Gastrocnemius medialis (tissue), 4 donors: ENCODE measurements around the gene ALDH1A2. TPM values are rescaled to one million over a fixed set of nuclear protein-coding genes. Genes with fewer than 3 reads are reported as not detected.

Experiments
- ATAC-seq, 2 donors: fragments of 150-250 bp; one replicate each; pipeline ENCODE4 v1.9.1; 2016
- DNase-seq, 2 donors: peaks; one replicate each; pipeline ENCODE4 v3.0.0-alpha.2; 2019
- H3K27ac ChIP-seq, 4 donors: fragments of 200-600 bp; sonication (generic); 1 replicate in 1 of 4; 2 replicates in 3 of 4; pipeline ENCODE4 v1.5.1; 2016 to 2018; ENCODE audit warnings: mild to moderate bottlenecking in 2 of 4, moderate library complexity in 1 of 4
- H3K27me3 ChIP-seq, 3 donors: fragments of 200-600 bp; sonication (generic) in 2 of 3; 1 replicate in 1 of 3; 2 replicates in 2 of 3; pipeline versions ENCODE4 v1.5.1 to v1.6.0; 2016 to 2019; ENCODE audit warnings: mild to moderate bottlenecking in 1 of 3, moderate library complexity in 1 of 3
- H3K36me3 ChIP-seq, 2 donors: fragments of 200-600 bp; sonication (generic) in 1 of 2; one replicate each; pipeline ENCODE4 v1.5.1; 2017 to 2018
- H3K4me1 ChIP-seq, 2 donors: fragments of 200-600 bp; sonication (generic) in 1 of 2; one replicate each; pipeline ENCODE4 v1.5.1; 2016 to 2017; ENCODE audit warnings: mild to moderate bottlenecking in 2 of 2
- H3K4me3 ChIP-seq, 4 donors: fragments of 200-600 bp; sonication (generic) in 3 of 4; 1 replicate in 1 of 4; 2 replicates in 3 of 4; pipeline ENCODE4 v1.5.1; 2016 to 2019; ENCODE audit warnings: mild to moderate bottlenecking in 2 of 4
- H3K9me3 ChIP-seq, 3 donors: fragments of 200-600 bp; sonication (generic) in 2 of 3; 1 replicate in 1 of 3; 2 replicates in 2 of 3; pipeline ENCODE4 v1.5.1; 2016 to 2019
- POLR2A ChIP-seq, 2 donors: fragments of 450-650 bp; IDR thresholded peaks; one replicate each; pipeline ENCODE4 v1.6.1; 2017; ENCODE audit warnings: antibody characterized with exemption in 2 of 2, mild to moderate bottlenecking in 2 of 2, moderate library complexity in 2 of 2
- in situ Hi-C, 4 donors: fragments of 200-750 bp; cut with MboI; loops; one replicate each; pipeline versions ENCODE4 v1.15.0 to v1.8.0; 2017; ENCODE audit warnings: low sequenced_read_pairs in 4 of 4
- intact Hi-C: fragments of 100-400 bp; cut with DNase I; formaldehyde crosslinking; loops from one replicate; pipeline ENCODE4 v1.15.1; 2023; ENCODE audit warnings: low total_unique reads
- total RNA-seq, 4 donors: library from RNA; depleted of rRNA; stranded (reverse); fragments of >200 nt; gene quantifications; one replicate each; pipeline versions ENCODE4 v1.1.0 to v1.2.3, GENCODE V29; 2016
- TF ChIP-seq, protein P1 (sequence below), 5 experiments: fragments of 450-650 bp in 3 of 5; fragments of 200-600 bp in 2 of 5; sonication (generic) in 2 of 5; IDR thresholded peaks in 4 of 5; conservative IDR thresholded peaks in 1 of 5; 1 replicate in 4 of 5; 2 replicates in 1 of 5; pipeline ENCODE4 v1.5.1; 2016 to 2019; ENCODE audit warnings: antibody characterized with exemption in 5 of 5, mild to moderate bottlenecking in 3 of 5, moderate library complexity in 3 of 5

Gene ALDH1A2
- total RNA-seq, 4 donors from 2014 or later = 3.5 to 26.7 (median 5.8) TPM

DNA sequence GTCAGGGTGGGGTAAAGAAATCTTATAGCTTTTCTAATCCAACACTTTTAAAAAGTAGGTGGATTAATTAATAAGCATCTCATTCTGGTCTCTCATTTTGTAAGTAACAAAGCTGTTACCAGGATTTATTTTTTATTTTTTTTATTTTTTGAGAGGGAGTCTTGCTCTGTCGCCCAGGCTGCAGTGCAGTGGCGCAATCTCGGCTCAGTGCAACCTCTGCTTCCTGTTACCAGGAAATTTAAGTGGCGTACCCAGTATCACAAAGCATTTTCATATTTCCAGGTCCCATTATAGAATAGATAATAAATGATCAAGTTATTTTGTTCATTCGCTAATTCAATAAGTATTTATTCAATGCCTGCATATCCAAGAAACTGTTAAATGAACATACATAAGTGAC, 13.2 kb downstream of the ALDH1A2 start:
- intact Hi-C loops (no loop called here), in situ Hi-C loops (loop anchor here in 3 of 4 donors (25.0 kb wide), 3 partner anchors 190 to 490 kb away; no protein-coding TSS in a partner anchor)
- H3K4me1 ChIP-seq = no peaks in the 10 kb centered on the region
- no peaks in the 10 kb centered on the region for H3K36me3 ChIP-seq
- ATAC-seq (no peak), DNase-seq (no peak)
- no peak overlapping the region for H3K4me3 ChIP-seq
- H3K9me3 ChIP-seq = no peaks in the 10 kb centered on the region
- H3K27me3 ChIP-seq = no peaks in the 10 kb centered on the region
- TF ChIP-seq POLR2A (IDR thresholded peaks at IDR 0.05) = no peak
- TF ChIP-seq, protein P1, sequence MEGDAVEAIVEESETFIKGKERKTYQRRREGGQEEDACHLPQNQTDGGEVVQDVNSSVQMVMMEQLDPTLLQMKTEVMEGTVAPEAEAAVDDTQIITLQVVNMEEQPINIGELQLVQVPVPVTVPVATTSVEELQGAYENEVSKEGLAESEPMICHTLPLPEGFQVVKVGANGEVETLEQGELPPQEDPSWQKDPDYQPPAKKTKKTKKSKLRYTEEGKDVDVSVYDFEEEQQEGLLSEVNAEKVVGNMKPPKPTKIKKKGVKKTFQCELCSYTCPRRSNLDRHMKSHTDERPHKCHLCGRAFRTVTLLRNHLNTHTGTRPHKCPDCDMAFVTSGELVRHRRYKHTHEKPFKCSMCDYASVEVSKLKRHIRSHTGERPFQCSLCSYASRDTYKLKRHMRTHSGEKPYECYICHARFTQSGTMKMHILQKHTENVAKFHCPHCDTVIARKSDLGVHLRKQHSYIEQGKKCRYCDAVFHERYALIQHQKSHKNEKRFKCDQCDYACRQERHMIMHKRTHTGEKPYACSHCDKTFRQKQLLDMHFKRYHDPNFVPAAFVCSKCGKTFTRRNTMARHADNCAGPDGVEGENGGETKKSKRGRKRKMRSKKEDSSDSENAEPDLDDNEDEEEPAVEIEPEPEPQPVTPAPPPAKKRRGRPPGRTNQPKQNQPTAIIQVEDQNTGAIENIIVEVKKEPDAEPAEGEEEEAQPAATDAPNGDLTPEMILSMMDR (IDR thresholded peaks at IDR 0.05 in 4 of 5, conservative IDR thresholded peaks at IDR 0.05 in 1 of 5) = no peak
- H3K27ac ChIP-seq = no peak overlapping the region

DNA sequence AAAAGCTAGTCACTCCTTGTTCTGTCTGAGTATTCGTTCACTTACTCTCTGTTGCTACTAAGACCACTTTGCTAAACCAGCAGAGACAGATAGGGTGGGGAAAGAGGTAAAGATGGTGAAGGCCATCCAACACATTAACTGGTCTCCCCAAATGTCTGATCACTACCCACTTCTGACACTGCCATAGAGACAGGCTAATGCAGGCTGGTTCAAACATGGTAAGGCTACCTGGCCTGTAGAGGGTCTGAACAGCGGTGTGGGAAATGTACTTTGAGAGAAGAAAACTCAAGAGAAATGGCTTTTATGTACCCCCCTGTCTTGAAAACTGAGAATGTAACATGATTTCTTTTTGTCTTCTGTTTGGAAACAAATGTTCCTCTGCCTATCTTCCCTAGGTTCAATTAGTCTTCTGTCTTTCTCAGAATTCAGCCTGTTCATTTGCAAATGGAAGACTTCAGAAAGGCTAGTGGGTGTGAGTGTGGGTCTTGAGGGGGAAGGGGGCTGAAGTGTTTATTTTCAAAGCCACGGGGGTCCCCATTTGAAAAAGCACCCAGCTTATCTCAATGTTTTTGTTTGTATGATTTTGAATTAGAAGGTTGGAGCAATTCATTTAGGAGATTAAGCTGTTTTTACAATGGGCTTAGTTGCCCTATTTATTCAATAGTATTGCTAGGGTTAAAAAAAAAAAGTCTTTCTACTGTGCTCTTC, 15.8 kb downstream of the ALDH1A2 start:
- DNase-seq (no peak), ATAC-seq (no peak)
- no peak overlapping the region for H3K4me3 ChIP-seq
- no peaks in the 10 kb centered on the region for H3K9me3 ChIP-seq
- in situ Hi-C loops (loop anchor here in 3 of 4 donors (25.0 kb wide), 4 partner anchors 138 to 487 kb away; no protein-coding TSS in a partner anchor), intact Hi-C loops (no loop called here)
- H3K27ac ChIP-seq = no peak overlapping the region
- H3K4me1 ChIP-seq = no peaks in the 10 kb centered on the region
- peaks cover 0 to 3% (median 0%) of the 10 kb centered on the region in 3 donors for H3K27me3 ChIP-seq
- no peak for TF ChIP-seq POLR2A (IDR thresholded peaks at IDR 0.05)
- TF ChIP-seq, protein P1 (IDR thresholded peaks at IDR 0.05 in 4 of 5, conservative IDR thresholded peaks at IDR 0.05 in 1 of 5) = no peak
- no peaks in the 10 kb centered on the region for H3K36me3 ChIP-seq

DNA sequence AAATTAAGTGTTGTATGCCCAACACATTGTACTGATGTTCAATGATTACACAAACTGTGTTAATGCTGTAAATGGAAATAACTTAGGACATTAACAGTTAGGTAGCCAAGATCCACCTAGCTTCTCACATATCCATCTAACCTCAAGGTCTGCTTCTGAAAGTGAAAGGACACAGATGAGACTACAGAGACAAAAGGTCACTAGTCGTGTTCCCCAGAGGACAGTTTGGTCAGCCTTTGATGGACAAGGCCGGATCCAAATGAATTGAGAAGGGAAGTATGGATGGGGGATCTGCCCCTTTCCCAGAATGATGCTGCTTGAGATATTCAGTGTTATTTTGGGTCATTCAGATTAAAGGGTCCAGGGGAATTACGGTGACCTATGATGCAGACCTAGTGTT, 17.2 kb downstream of the ALDH1A2 start:
- intact Hi-C loops = no loop called here
- no peak for ATAC-seq

DNA sequence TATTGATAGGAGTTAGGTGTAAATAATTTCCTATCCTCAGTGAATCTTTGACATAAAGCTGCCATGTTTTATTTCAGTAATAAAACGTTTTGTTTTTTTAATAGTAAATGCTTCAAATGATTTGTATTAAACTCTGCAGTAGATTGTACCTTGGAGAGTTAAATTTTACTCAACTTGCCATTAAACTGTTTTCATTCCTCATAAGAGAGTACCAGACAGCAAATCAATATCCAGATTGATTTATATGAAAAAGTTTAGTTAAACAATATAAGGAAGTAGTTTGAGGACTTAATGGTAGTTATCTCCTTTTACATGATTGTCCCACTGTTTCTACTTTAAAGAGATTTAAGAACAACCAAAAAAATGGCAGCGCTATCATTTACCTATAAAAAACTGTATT, 18.4 kb downstream of the ALDH1A2 start:
- Histone ChIP-seq H3K4me3 (no peak overlapping the region), H3K36me3 (no peaks in the 10 kb centered on the region), H3K4me1 (no peaks in the 10 kb centered on the region), H3K27ac (no peak overlapping the region), H3K9me3 (no peaks in the 10 kb centered on the region), H3K27me3 (peaks cover 0 to 3% (median 0%) of the 10 kb centered on the region in 3 donors)
- intact Hi-C loops = no loop called here
- in situ Hi-C loops = loop anchor here in 1 of 4 donors (25.0 kb wide), 1 partner anchor 140 kb away; no protein-coding TSS in a partner anchor
- ATAC-seq (no peak), DNase-seq (no peak)
- TF ChIP-seq, protein P1 (IDR thresholded peaks at IDR 0.05 in 4 of 5, conservative IDR thresholded peaks at IDR 0.05 in 1 of 5) = no peak
- TF ChIP-seq POLR2A (IDR thresholded peaks at IDR 0.05) = no peak

More for the DNA sequence above, 17.2 kb downstream of the ALDH1A2 start:
- Histone ChIP-seq H3K9me3 (no peaks in the 10 kb centered on the region), H3K27ac (no peak overlapping the region), H3K36me3 (no peaks in the 10 kb centered on the region), H3K4me1 (no peaks in the 10 kb centered on the region), H3K27me3 (peaks cover 0 to 3% (median 0%) of the 10 kb centered on the region in 3 donors), H3K4me3 (no peak overlapping the region)
- DNase-seq = no peak
- in situ Hi-C loops = loop anchor here in 1 of 4 donors (25.0 kb wide), 1 partner anchor 139 kb away; no protein-coding TSS in a partner anchor
- TF ChIP-seq, protein P1 (IDR thresholded peaks at IDR 0.05 in 4 of 5, conservative IDR thresholded peaks at IDR 0.05 in 1 of 5) = no peak
- no peak for TF ChIP-seq POLR2A (IDR thresholded peaks at IDR 0.05)
